Loucy (cell line): ENCODE results near the gene NFKB1.

Source experiments
- H2AFZ ChIP-seq: fragments of 200-600 bp; sonication (generic); 2 replicates; pipeline ENCODE4 v1.6.0; 2016; ENCODE audit warnings: antibody characterized with exemption, mild to moderate bottlenecking, low read length, moderate library complexity
- H3F3A ChIP-seq: fragments of 200-600 bp; 2 replicates; pipeline ENCODE4 v1.6.0; 2016; ENCODE audit warnings: antibody characterized with exemption, low read depth, mild to moderate bottlenecking
- H3K27me3 ChIP-seq: fragments of 200-600 bp; sonication (generic); 2 replicates; pipeline ENCODE4 v1.6.1; 2014; ENCODE audit warnings: low read length, mild to moderate bottlenecking; ENCODE audit not compliant: insufficient read depth, poor library complexity, severe bottlenecking
- H3K36me3 ChIP-seq: fragments of 200-600 bp; sonication (generic); 2 replicates; pipeline ENCODE4 v1.6.1; 2016; ENCODE audit warnings: low read length; ENCODE audit not compliant: insufficient read depth
- H3K4me1 ChIP-seq: fragments of 200-600 bp; sonication (generic); 2 replicates; pipeline ENCODE4 v1.5.1; 2014; ENCODE audit warnings: low read length, mild to moderate bottlenecking; ENCODE audit not compliant: insufficient read depth, poor library complexity, severe bottlenecking
- H3K4me2 ChIP-seq: fragments of 200-600 bp; sonication (generic); 2 replicates; pipeline ENCODE4 v1.6.0; 2014; ENCODE audit warnings: antibody characterized with exemption, low read length, low read depth, mild to moderate bottlenecking; ENCODE audit not compliant: poor library complexity, severe bottlenecking
- H3K4me3 ChIP-seq: fragments of 200-600 bp; sonication (generic); 2 replicates; pipeline ENCODE4 v1.5.1; 2014; ENCODE audit warnings: low read length, mild to moderate bottlenecking, mixed read lengths; ENCODE audit not compliant: poor library complexity, severe bottlenecking
- H3K79me2 ChIP-seq: fragments of 200-600 bp; sonication (generic); 2 replicates; pipeline ENCODE4 v1.6.1; 2014; ENCODE audit warnings: low read length; ENCODE audit not compliant: insufficient read depth
- H3K9ac ChIP-seq: fragments of 200-600 bp; sonication (generic); 2 replicates; pipeline ENCODE4 v1.6.0; 2014; ENCODE audit warnings: mild to moderate bottlenecking, low read depth, low read length, moderate library complexity; ENCODE audit not compliant: poor library complexity, severe bottlenecking
- H3K9me2 ChIP-seq: fragments of 200-600 bp; sonication (generic); replicated peaks from 2 replicates; pipeline ENCODE4 v1.6.1; 2016; ENCODE audit warnings: low read depth, low read length, mixed read lengths
- H3K9me3 ChIP-seq: fragments of 200-600 bp; sonication (generic); 2 replicates; pipeline ENCODE4 v1.6.1; 2014; ENCODE audit warnings: mild to moderate bottlenecking, antibody characterized with exemption, low read length, low read depth; ENCODE audit not compliant: insufficient read depth
- H4K20me1 ChIP-seq: fragments of 200-600 bp; sonication (generic); 2 replicates; pipeline ENCODE4 v1.6.0; 2014; ENCODE audit warnings: antibody characterized with exemption, low read length, mild to moderate bottlenecking; ENCODE audit not compliant: insufficient read depth, poor library complexity, severe bottlenecking
- EZH2phosphoT487 ChIP-seq: fragments of 200-600 bp; IDR thresholded peaks from 2 replicates; pipeline ENCODE4 v1.6.1; 2018; ENCODE audit warnings: antibody characterized with exemption, mild to moderate bottlenecking, moderate library complexity, borderline replicate concordance
- TF ChIP-seq, protein P1 (sequence below): fragments of 200-600 bp; sonication (generic); conservative IDR thresholded peaks from 2 replicates; pipeline ENCODE4 v1.5.1; 2014; ENCODE audit warnings: mild to moderate bottlenecking, antibody characterized with exemption, low read length

Gene NFKB1

DNA sequence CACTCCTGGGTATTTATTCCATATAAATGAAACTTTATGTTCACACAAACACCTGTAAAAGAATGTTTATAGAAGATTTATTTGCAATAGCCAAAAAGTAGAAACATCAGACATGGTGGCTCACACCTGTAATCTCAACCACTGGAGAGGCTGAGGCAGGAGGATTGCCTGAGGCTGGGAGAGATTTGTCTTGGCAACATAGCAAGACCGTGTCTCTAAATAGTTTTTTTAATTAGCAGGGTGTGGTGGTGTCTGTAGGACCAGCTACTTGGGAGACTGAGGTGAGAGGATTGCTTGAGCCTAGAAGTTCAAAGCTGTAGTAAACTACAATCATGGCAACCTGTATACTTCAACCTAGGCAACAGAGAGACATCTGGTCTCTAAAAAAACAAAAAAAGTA, 27.7 kb upstream of the NFKB1 start:
- Histone ChIP-seq H3K4me3 (no peak overlapping the region), H3K9me3 (peaks cover 8% of the 10 kb centered on the region; the same call in 1 of the 2 replicates), H3K4me2 (no peak overlapping the region), H3K79me2 (no peaks in the 10 kb centered on the region), H4K20me1 (no peaks in the 10 kb centered on the region), H3F3A (no peaks in the 10 kb centered on the region), H3K36me3 (no peaks in the 10 kb centered on the region), H3K4me1 (peaks cover 19% of the 10 kb centered on the region), H2AFZ (no peak overlapping the region), H3K9ac (no peak overlapping the region), H3K27me3 (no peaks in the 10 kb centered on the region), H3K9me2 (no peaks in the 10 kb centered on the region)
- TF ChIP-seq, protein P1, sequence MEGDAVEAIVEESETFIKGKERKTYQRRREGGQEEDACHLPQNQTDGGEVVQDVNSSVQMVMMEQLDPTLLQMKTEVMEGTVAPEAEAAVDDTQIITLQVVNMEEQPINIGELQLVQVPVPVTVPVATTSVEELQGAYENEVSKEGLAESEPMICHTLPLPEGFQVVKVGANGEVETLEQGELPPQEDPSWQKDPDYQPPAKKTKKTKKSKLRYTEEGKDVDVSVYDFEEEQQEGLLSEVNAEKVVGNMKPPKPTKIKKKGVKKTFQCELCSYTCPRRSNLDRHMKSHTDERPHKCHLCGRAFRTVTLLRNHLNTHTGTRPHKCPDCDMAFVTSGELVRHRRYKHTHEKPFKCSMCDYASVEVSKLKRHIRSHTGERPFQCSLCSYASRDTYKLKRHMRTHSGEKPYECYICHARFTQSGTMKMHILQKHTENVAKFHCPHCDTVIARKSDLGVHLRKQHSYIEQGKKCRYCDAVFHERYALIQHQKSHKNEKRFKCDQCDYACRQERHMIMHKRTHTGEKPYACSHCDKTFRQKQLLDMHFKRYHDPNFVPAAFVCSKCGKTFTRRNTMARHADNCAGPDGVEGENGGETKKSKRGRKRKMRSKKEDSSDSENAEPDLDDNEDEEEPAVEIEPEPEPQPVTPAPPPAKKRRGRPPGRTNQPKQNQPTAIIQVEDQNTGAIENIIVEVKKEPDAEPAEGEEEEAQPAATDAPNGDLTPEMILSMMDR: no peak
- no peak for TF ChIP-seq EZH2phosphoT487

DNA sequence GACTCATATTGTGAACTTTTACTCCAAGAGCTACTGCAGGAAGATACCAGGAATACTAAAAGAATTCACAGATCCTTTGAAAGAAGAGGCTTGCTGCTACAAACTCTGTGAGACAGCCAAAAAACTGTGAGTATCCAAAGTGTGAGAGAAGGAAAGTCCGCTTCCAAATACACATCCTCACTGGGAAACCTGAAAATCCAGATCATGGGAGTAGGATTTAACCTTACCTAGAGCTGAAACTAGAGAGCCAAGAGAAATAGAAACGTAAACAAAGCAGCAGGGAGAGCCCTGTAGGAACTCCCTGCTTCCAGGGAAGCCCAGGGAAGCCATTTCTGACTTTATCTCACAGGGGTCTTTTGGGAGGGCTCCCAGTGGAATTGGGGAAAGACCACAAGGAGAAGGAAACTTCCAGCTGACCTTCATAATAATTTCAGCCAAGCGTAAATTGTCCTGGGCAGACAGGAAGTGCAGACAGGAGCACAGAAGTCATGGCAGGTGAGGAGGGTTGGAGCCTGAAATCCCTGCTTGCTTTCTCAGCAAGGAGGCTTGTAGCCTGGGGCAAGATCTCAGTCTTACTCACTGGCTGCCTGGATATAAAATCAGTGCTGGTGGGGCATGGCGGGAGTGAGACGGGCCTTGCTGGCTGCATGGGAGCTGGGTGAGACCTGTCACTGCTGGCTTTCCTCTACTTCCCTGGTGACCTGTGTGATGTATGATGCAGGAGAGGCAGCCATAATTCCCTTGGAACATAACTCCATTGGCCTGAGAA, 26.2 kb upstream of the NFKB1 start:
- no peaks in the 10 kb centered on the region for H3K79me2 ChIP-seq
- no peak overlapping the region for H3K9ac ChIP-seq
- H3K9me3 ChIP-seq: peaks cover 8% of the 10 kb centered on the region; the same call in 1 of the 2 replicates
- H3K4me1 ChIP-seq: peaks cover 10% of the 10 kb centered on the region
- H3K27me3 ChIP-seq: no peaks in the 10 kb centered on the region
- H4K20me1 ChIP-seq: no peaks in the 10 kb centered on the region
- no peaks in the 10 kb centered on the region for H3F3A ChIP-seq
- H3K9me2 ChIP-seq: no peaks in the 10 kb centered on the region
- no peak overlapping the region for H3K4me3 ChIP-seq
- H3K4me2 ChIP-seq: no peak overlapping the region
- TF ChIP-seq, protein P1: no peak
- no peak for TF ChIP-seq EZH2phosphoT487
- no peaks in the 10 kb centered on the region for H3K36me3 ChIP-seq
- H2AFZ ChIP-seq: no peak overlapping the region

DNA sequence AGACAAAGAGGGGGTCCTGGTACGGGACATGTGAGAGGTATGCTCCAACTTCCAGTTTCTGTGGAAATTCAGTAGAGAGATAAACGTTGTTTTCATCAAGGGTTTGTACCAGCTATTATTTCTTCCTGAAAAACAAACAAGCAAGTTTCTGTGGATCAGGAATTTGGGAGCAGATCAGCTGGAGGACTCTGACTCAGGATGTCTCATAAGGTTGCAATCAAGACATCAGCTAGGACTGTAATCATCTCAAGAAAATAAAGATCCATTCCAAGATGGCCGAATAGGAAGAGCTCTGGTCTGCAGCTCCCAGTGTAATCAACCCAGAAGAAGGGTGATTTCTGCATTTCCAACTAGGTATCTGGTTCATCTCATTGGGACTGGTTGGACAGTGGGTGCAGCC, 23.5 kb upstream of the NFKB1 start:
- H3K9ac ChIP-seq: no peak overlapping the region
- H3K27me3 ChIP-seq: no peaks in the 10 kb centered on the region
- H2AFZ ChIP-seq: no peak overlapping the region
- H3K4me3 ChIP-seq: no peak overlapping the region
- TF ChIP-seq EZH2phosphoT487: no peak
- TF ChIP-seq, protein P1: no peak
- no peaks in the 10 kb centered on the region for H3K79me2 ChIP-seq
- H3K4me2 ChIP-seq: no peak overlapping the region
- H3K4me1 ChIP-seq: no peaks in the 10 kb centered on the region
- peaks cover 8% of the 10 kb centered on the region; the same call in 1 of the 2 replicates for H3K9me3 ChIP-seq
- H3K36me3 ChIP-seq: no peaks in the 10 kb centered on the region
- H4K20me1 ChIP-seq: no peaks in the 10 kb centered on the region
- H3F3A ChIP-seq: no peaks in the 10 kb centered on the region
- no peaks in the 10 kb centered on the region for H3K9me2 ChIP-seq
